ENCODE data around the gene NUMB.

Gene NUMB

GRCh38 chr14:73231981-73232851 lies 226.1 kb downstream of the NUMB start:
- DNase-seq (ENCODE audit: low read depth) = no peak

- DNase-seq (ENCODE audit: low read depth) = no peak
These were observed 228.3 kb downstream of the NUMB start for GRCh38 chr14:73230051-73230450.

DNA sequence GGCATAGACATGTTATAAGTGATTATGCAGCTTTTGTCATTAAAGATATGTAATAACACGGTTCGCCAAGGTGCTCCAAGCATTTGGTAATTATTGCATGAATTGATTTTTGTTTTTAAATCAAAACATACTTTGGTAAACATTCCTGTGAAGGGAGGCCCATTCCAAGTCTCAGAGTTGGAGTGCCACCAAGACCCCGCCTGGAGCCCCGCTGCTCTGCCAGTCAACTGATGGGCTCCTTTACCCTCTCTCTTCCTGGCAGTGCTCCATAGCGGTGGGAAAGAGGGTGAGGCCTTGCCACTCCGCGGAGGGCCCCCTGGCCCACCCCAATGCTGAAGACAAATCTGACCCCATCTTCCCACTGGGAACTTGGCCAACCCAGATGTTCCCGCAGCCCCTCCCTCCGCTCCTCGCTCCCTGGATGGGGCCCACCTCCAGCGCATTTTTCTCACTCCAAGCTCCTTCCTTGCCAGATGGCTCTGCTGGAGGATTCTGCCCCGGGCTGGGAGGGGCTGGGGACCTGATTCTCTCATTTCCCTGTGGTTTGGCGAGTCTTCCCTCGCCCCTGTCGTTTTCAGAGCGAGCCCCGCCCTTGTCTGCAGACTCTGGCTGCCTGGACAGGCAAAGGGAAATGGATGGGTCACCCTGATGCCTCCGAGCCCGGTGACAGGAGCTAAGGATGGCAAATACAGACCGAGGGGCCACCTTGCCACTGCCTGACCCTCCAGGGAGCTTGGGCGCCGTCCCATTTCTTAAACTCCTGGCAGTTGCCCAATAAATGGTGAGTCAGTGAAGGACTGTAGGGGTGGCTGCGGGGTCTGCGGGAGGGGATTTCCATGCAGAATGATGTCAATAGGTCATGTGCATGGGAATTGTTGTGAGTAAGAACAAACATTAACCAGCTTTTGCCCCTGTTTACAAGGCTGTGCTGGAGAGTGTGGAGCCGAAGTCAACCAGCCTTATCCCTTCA lies 230.2 kb downstream of the NUMB start:
- no peak for DNase-seq (ENCODE audit: low read depth)

- DNase-seq (ENCODE audit: low read depth) = no peak
These were observed 232.8 kb downstream of the NUMB start for GRCh38 chr14:73225496-73225895.

All from activated T-helper 9 cell treated with anti-CD3 and anti-CD28 coated beads, Interleukin-2, amount 50 U/mL, for 16 hours (primary cell).